Lower lobe of right lung (tissue), 2 donors: ENCODE data around the gene DNAAF9. TPM values are rescaled to one million over a fixed set of nuclear protein-coding genes. Genes with fewer than 3 reads are reported as not detected.

Source experiments
- ATAC-seq, 2 donors: fragments of 200-7000 bp; cut with Tn5 transposase; one replicate each; pipeline ENCODE4 v1.9.1; 2020 to 2022; ENCODE audit warnings: mild to moderate bottlenecking in 2 of 2, moderate library complexity in 2 of 2
- DNase-seq: peaks from one replicate; pipeline ENCODE4 v3.0.0-alpha.2; 2020
- H3K27ac ChIP-seq: fragments of 200-600 bp; one replicate; pipeline ENCODE4 v1.8.0; 2022
- H3K27me3 ChIP-seq: fragments of 200-600 bp; one replicate; pipeline ENCODE4 v1.8.0; 2022; ENCODE audit warnings: low read depth
- H3K36me3 ChIP-seq: fragments of 200-600 bp; one replicate; pipeline ENCODE4 v1.8.0; 2022; ENCODE audit warnings: mild to moderate bottlenecking
- H3K4me1 ChIP-seq: fragments of 200-600 bp; one replicate; pipeline ENCODE4 v1.8.0; 2022
- H3K4me3 ChIP-seq: fragments of 200-600 bp; one replicate; pipeline ENCODE4 v1.8.0; 2022; ENCODE audit warnings: mild to moderate bottlenecking
- H3K9me3 ChIP-seq: fragments of 200-600 bp; one replicate; pipeline ENCODE4 v1.8.0; 2022
- intact Hi-C: fragments of 100-400 bp; cut with DNase I; formaldehyde crosslinking; loops from one replicate; pipeline ENCODE4 v1.11.0; 2022
- total RNA-seq: library from RNA; stranded (reverse); fragmentation: NEBNext Ultra II Directional; extraction: Animal tissue kit (Norgen Biotek cat#: 25700); gene quantifications from one replicate; pipeline ENCODE4 v1.2.1, GENCODE V29; 2021
- TF ChIP-seq, protein P1 (sequence below): fragments of 200-600 bp; IDR thresholded peaks from one replicate; pipeline ENCODE4 v1.8.0; 2022; ENCODE audit warnings: antibody characterized with exemption, mild to moderate bottlenecking
- donor health status: DM: no; HTN: yes; CAD: no; lungs with severe emphysema.

DNAAF9 gene
- total RNA-seq, 1 donor from 2014 or later = 24.0 TPM

DNA sequence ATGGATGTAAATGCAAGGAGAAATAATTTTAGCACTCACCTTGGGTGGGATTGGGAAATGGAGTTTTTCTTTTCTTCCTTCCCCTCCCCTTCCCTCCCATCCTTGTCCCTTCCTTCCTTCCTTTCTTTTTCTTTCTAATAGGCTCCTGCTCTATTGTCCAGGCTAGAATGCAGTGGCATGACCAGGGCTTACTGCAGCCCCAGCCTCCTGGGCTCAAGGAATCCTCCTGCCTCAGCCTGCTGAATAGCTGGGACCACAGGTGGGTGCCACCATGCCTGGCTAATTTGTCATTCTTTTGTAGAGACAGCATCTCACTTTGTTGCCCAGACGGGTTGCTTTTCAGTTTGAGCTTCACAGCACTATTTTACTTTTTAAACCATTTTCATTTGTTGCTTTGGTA, 41.9 kb upstream of the DNAAF9 start:
- ATAC-seq (no peak), DNase-seq (no peak)
- Histone ChIP-seq H3K36me3 (no peaks in the 10 kb centered on the region), H3K27me3 (peaks cover 3% of the 10 kb centered on the region), H3K4me1 (no peaks in the 10 kb centered on the region), H3K4me3 (no peak overlapping the region), H3K9me3 (no peaks in the 10 kb centered on the region), H3K27ac (no peak overlapping the region)
- TF ChIP-seq, protein P1, sequence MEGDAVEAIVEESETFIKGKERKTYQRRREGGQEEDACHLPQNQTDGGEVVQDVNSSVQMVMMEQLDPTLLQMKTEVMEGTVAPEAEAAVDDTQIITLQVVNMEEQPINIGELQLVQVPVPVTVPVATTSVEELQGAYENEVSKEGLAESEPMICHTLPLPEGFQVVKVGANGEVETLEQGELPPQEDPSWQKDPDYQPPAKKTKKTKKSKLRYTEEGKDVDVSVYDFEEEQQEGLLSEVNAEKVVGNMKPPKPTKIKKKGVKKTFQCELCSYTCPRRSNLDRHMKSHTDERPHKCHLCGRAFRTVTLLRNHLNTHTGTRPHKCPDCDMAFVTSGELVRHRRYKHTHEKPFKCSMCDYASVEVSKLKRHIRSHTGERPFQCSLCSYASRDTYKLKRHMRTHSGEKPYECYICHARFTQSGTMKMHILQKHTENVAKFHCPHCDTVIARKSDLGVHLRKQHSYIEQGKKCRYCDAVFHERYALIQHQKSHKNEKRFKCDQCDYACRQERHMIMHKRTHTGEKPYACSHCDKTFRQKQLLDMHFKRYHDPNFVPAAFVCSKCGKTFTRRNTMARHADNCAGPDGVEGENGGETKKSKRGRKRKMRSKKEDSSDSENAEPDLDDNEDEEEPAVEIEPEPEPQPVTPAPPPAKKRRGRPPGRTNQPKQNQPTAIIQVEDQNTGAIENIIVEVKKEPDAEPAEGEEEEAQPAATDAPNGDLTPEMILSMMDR = no peak
- intact Hi-C loops = no loop called here

DNA sequence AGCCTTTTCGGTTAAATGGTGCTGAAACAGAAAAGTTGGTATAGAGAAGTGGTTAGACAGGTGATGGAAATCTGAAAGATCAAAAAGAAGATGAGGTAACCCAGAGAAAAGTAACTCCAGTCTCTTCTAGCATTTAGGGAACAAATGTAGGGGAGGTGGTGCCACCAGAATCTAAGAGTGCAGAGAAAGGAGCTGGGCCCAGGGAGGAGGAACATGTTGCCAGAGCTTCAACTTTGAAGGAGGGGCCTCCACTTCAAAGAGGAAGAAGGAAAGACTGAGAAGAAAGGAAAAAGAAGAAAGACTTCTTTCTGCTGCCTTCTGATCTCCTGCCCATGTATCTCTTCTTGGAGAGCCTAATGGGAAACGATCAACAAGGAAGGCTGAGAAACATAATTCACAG, 39.9 kb upstream of the DNAAF9 start:
- Histone ChIP-seq H3K9me3 (no peaks in the 10 kb centered on the region), H3K27ac (no peak overlapping the region), H3K27me3 (peaks cover 3% of the 10 kb centered on the region), H3K4me1 (no peaks in the 10 kb centered on the region), H3K36me3 (no peaks in the 10 kb centered on the region), H3K4me3 (no peak overlapping the region)
- intact Hi-C loops = no loop called here
- TF ChIP-seq, protein P1 = no peak
- DNase-seq = no peak
- ATAC-seq = no peak

DNA sequence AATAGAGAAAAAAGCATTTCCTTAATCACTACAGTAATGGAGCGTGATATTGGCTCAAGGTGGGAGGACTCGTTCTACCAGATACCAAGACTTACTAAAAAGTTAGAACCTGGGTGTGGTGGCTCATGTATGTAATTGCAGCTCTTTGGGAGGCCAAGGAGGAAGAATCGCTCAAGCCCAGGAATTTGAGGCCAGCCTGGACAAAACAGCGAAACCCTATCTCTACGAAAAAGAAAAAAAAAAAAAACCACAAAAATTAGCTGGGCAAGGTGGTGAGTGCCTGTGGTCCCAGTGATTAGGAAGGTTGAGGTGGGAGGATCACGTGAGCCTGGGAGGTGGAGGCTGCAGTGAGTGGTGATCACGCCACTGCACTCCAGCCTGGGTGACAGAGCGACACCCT, 39.3 kb upstream of the DNAAF9 start:
- no peak overlapping the region for H3K27ac ChIP-seq
- H3K4me1 ChIP-seq = no peaks in the 10 kb centered on the region
- DNase-seq (no peak), ATAC-seq (no peak)
- no peaks in the 10 kb centered on the region for H3K27me3 ChIP-seq
- no peaks in the 10 kb centered on the region for H3K9me3 ChIP-seq
- H3K4me3 ChIP-seq = no peak overlapping the region
- TF ChIP-seq, protein P1 = no peak
- intact Hi-C loops = no loop called here
- H3K36me3 ChIP-seq = no peaks in the 10 kb centered on the region

DNA sequence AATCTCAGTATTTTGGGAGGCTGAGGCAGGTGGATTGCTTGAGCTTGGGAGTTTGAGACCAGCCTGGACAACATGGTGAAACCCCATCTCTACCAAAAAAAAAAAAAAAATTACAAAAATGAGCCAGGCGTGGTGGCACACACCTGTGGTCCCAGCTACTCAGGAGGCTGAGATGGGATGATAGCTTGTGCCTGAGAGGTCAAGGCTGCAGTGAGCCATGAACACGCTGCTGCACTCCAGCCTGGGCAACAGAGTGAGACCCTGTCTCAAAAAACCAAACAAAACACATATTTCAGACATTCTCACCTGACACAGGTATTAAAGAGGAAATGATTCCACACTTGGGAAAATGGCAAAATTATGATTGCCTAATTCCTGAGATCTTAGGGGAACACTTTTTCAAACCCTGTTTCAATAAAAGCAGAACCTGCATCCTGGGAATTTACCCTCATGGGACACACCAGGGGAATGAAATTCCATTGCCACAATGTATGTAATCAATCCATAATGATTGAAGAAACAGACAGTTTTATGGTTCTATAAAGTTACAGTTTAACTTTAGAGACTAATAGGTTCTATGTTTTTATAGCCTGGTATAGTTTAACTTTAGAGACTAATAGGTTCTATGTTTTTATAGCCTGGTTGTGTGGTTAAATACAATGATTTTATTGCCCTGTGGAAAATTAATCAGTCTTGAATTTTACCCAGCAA, 29.6 kb upstream of the DNAAF9 start:
- TF ChIP-seq, protein P1 = no peak
- no peaks in the 10 kb centered on the region for H3K27me3 ChIP-seq
- H3K36me3 ChIP-seq = no peaks in the 10 kb centered on the region
- no peak for ATAC-seq
- DNase-seq = no peak
- H3K27ac ChIP-seq = no peak overlapping the region
- no peaks in the 10 kb centered on the region for H3K4me1 ChIP-seq
- no peaks in the 10 kb centered on the region for H3K9me3 ChIP-seq
- H3K4me3 ChIP-seq = no peak overlapping the region
- intact Hi-C loops = no loop called here

DNA sequence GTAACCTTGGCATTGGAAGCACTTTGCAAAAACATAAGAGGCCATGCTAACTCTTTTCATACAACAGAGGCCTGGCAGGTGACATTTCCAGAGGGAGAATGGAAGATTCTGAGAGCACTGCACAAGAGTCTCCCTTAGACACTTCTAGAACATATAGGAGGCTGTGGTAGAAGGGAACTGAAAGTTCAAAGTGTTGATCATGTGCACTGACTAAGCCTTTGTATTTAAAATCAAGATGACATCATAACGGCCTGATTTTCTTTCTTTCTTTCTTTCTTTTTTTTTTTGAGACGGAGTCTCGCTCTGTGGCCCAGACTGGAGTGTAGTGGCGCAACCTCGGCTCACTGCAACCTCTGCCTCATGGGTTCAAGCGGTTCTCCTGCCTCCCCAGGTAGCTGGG, 26.8 kb upstream of the DNAAF9 start:
- DNase-seq (no peak), ATAC-seq (peak in 1 of 2 donors; percentile 30)
- Histone ChIP-seq H3K27ac (no peak overlapping the region), H3K4me1 (no peaks in the 10 kb centered on the region), H3K36me3 (no peaks in the 10 kb centered on the region), H3K4me3 (no peak overlapping the region), H3K27me3 (no peaks in the 10 kb centered on the region), H3K9me3 (no peaks in the 10 kb centered on the region)
- intact Hi-C loops = no loop called here
- TF ChIP-seq, protein P1 = no peak
